SK-N-SH treated with all-trans-retinoic acid at 6 μM for 48 hours (cell line): ENCODE measurements around the gene MBOAT2.

Experiments
- TCF4 ChIP-seq: fragments of 250-450 bp; sonication (Bioruptor Pico); IDR thresholded peaks from 2 replicates; pipeline ENCODE4 v1.8.0; 2021; ENCODE audit warnings: mild to moderate bottlenecking, moderate library complexity, borderline replicate concordance
- TSHZ2 ChIP-seq: fragments of 250-450 bp; sonication (Bioruptor Pico); IDR thresholded peaks from 2 replicates; pipeline ENCODE4 v1.5.0; 2020; ENCODE audit warnings: mild to moderate bottlenecking, moderate library complexity

GRCh38 chr2:9021563-9022211 is 18.2 kb upstream of the MBOAT2 start:
- TF ChIP-seq TSHZ2, result no peak
- TF ChIP-seq TCF4 (CRISPR knock-in tag), result no peak
